Fibroblast of mammary gland (primary cell): Measurements from ENCODE around the gene AOPEP.

Experiments
- DNase-seq: peaks from one replicate; pipeline ENCODE4 v3.0.0-alpha.2; 2010; ENCODE audit warnings: low read depth
- H3K4me3 ChIP-seq: 2 replicates; pipeline ENCODE4 v1.5.1; 2011; ENCODE audit warnings: low read depth, mild to moderate bottlenecking, low read length, moderate library complexity; ENCODE audit not compliant: control insufficient read depth
- CTCF ChIP-seq: conservative IDR thresholded peaks from 2 replicates; pipeline ENCODE4 v1.5.1; 2011; ENCODE audit warnings: low read depth, low read length, inconsistent platforms; ENCODE audit not compliant: control insufficient read depth, insufficient read depth

Gene AOPEP

GRCh38 chr9:94903961-94904421 lies 177.5 kb downstream of the AOPEP start:
- H3K4me3 ChIP-seq: no peak overlapping the region
- no peak for TF ChIP-seq CTCF
- DNase-seq: peak; percentile 60

GRCh38 chr9:94904806-94905205 lies 178.3 kb downstream of the AOPEP start:
- no peak overlapping the region for H3K4me3 ChIP-seq
- no peak for DNase-seq

GRCh38 chr9:94905606-94906005 lies 179.1 kb downstream of the AOPEP start:
- TF ChIP-seq CTCF: no peak
- H3K4me3 ChIP-seq: no peak overlapping the region
- DNase-seq: no peak

More at GRCh38 chr9:94904806-94905205, 178.3 kb downstream of the AOPEP start:
- no peak for TF ChIP-seq CTCF

- DNase-seq: no peak
- H3K4me3 ChIP-seq: no peak overlapping the region
Measured at GRCh38 chr9:94906181-94906580, 179.7 kb downstream of the AOPEP start.

GRCh38 chr9:94906713-94907112 lies 180.2 kb downstream of the AOPEP start:
- no peak for DNase-seq
- no peak for TF ChIP-seq CTCF
- H3K4me3 ChIP-seq: no peak overlapping the region

More at GRCh38 chr9:94906181-94906580, 179.7 kb downstream of the AOPEP start:
- TF ChIP-seq CTCF: no peak

- no peak for TF ChIP-seq CTCF
- DNase-seq: no peak
- no peak overlapping the region for H3K4me3 ChIP-seq
Measured at GRCh38 chr9:94907264-94907936, 180.9 kb downstream of the AOPEP start.
